ENCODE results near the gene DLGAP3. TPM values are rescaled to one million over a fixed set of nuclear protein-coding genes. Genes with fewer than 3 reads are reported as not detected.

Gene DLGAP3
- polyA plus RNA-seq, 1 experiment = not detected

DNA sequence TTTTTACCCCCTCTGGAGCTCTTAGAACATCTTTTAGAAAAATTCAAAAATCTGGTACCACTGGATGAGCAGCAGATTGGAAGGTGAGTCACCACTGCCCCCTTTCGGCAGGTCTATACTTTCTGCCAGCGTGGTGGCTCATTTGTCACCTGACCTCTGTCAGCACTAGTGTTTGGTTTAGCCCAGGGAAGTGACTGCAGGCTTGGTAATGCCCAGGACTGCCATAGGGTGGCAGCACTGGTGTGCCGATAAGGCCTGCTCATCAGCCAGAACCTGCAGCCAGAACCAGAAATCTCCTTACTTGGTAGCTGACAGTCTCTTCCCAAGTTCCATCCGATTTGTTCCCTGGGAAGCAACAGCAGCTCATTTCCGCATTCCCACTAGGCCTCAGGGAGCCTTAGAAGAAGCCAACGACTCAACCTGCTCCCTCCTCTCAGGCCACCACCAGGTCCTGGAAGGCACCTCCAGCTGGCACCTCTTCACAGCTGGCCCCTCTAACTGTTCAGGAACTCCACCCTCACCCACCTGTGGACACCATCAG, 76.7 kb downstream of the DLGAP3 start:
- peaks cover 11% of the 10 kb centered on the region for H3K36me3 ChIP-seq (ENCODE audit: control insufficient read depth, insufficient read depth, low read length)
- TF ChIP-seq, protein P1, sequence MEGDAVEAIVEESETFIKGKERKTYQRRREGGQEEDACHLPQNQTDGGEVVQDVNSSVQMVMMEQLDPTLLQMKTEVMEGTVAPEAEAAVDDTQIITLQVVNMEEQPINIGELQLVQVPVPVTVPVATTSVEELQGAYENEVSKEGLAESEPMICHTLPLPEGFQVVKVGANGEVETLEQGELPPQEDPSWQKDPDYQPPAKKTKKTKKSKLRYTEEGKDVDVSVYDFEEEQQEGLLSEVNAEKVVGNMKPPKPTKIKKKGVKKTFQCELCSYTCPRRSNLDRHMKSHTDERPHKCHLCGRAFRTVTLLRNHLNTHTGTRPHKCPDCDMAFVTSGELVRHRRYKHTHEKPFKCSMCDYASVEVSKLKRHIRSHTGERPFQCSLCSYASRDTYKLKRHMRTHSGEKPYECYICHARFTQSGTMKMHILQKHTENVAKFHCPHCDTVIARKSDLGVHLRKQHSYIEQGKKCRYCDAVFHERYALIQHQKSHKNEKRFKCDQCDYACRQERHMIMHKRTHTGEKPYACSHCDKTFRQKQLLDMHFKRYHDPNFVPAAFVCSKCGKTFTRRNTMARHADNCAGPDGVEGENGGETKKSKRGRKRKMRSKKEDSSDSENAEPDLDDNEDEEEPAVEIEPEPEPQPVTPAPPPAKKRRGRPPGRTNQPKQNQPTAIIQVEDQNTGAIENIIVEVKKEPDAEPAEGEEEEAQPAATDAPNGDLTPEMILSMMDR (IDR thresholded peaks at IDR 0.05; ENCODE audit: insufficient read depth, low read depth, low read length) = peak; percentile 93
- POLR2A ChIA-PET = no interaction called here

DNA sequence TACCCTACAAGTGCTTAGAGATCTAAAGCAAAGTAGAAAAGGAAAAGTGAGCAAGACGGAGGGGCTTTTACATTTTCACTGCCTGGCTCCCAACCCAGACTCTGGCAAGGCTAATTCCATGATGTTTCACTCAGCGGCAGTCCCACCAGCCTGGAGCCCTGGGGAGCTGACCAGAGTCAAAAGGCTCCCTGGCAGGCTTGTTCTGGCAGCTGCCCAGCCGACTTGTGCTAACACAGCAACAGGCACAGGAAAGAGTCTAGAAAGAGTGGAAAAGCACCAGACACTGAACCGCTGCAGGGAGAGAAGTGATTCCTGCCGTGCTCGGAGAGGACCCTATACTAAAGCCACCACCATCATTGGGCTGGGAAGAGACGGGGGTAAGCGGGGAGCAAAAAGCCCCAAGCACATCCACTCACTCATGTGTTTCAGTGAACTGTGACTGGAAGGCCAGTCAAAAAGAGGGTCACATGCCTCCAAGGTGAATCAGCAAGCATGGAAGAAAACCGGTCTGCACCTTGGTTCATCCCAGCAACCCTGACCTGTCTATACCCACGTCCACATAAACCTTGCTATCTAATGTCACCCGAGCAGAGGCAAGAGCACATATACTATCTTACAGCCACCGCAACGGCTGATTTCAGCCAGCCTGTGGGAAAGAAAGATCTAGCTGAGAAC, 77.9 kb downstream of the DLGAP3 start:
- DNase-seq (ENCODE audit: low read depth) = no peak
- Histone ChIP-seq H3K4me3 (ENCODE audit: low read depth, low read length) (no peak overlapping the region), H3K27me3 (ENCODE audit: control insufficient read depth, insufficient read depth, low read length) (no peaks in the 10 kb centered on the region), H3K36me3 (ENCODE audit: control insufficient read depth, insufficient read depth, low read length) (peaks cover 11% of the 10 kb centered on the region)
- TF ChIP-seq, protein P1 (IDR thresholded peaks at IDR 0.05; ENCODE audit: insufficient read depth, low read depth, low read length) = no peak
- ChIA-PET POLR2A (no interaction called here), CTCF (interaction anchor here (0.8 to 5.0 kb wide), 4 partner anchors 13 to 32 kb away, joined by 3 to 69 read pairs (median 8); no protein-coding TSS in a partner anchor)

More for the DNA sequence above, 76.7 kb downstream of the DLGAP3 start:
- Histone ChIP-seq H3K27me3 (ENCODE audit: control insufficient read depth, insufficient read depth, low read length) (no peaks in the 10 kb centered on the region), H3K4me3 (ENCODE audit: low read depth, low read length) (no peak overlapping the region)
- CTCF ChIA-PET = interaction anchor here (0.5 to 5.0 kb wide), 29 partner anchors 10 to 704 kb away, joined by 3 to 69 read pairs (median 4); partner anchors contain the start of genes DLGAP3, GJB3, KIAA0319L and NCDN
- peak; percentile 70 for DNase-seq (ENCODE audit: low read depth)

DNA sequence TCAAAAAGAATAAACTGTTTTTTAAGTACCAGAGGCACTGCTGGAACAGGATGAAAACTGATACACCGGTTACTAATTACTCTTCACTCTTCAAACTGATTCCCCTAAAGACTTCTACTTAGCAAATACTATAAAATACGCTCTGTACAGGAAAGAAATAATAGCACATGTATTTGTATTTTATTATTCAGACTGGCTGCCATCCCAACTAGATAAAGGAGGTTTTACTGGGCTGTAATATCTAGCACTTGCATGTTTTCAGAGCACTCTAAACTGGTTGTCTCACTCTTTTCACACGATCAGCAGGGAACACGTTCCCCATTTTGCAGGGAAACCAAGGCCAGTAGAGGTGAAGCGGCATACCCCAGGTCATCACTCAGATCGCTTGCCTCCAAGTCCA, 79.1 kb downstream of the DLGAP3 start:
- ChIA-PET POLR2A (no interaction called here), CTCF (interaction anchor here (1.3 kb wide), 1 partner anchor 15 kb away, joined by 3 read pairs; no protein-coding TSS in a partner anchor)
- no peak for DNase-seq (ENCODE audit: low read depth)
- TF ChIP-seq, protein P1 (IDR thresholded peaks at IDR 0.05; ENCODE audit: insufficient read depth, low read depth, low read length) = no peak
- H3K27me3 ChIP-seq (ENCODE audit: control insufficient read depth, insufficient read depth, low read length) = no peaks in the 10 kb centered on the region
- H3K4me3 ChIP-seq (ENCODE audit: low read depth, low read length) = no peak overlapping the region
- H3K36me3 ChIP-seq (ENCODE audit: control insufficient read depth, insufficient read depth, low read length) = peaks cover 11% of the 10 kb centered on the region

DNA sequence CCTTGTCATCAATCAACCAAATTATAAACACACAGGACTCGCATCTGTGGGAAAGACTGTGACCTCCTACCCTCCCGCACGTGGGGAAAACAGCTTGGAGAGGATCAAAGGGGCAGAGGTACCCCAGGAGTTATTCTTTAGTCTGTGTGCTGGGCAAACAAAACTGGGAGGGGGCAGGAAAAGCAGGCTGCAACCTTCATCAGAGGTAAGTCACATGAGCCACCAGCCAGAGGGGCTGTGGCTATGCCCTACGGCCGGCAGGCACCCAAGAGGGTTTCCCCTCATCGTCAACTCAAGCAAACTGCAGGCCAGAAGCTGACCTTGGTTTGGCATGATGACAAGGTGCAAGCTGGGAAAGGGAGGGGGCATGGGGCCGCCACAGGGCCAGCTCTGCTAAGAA, 82.4 kb downstream of the DLGAP3 start:
- ChIA-PET CTCF (interaction anchor here (0.8 to 1.9 kb wide), 3 partner anchors 9 to 60 kb away, joined by 3 to 7 read pairs (median 5); no protein-coding TSS in a partner anchor), POLR2A (interaction anchor here (0.6 kb wide), 1 partner anchor 13 kb away, joined by 3 read pairs; no protein-coding TSS in a partner anchor)
- Histone ChIP-seq H3K36me3 (ENCODE audit: control insufficient read depth, insufficient read depth, low read length) (peaks cover 5% of the 10 kb centered on the region), H3K4me3 (ENCODE audit: low read depth, low read length) (no peak overlapping the region), H3K27me3 (ENCODE audit: control insufficient read depth, insufficient read depth, low read length) (no peaks in the 10 kb centered on the region)
- TF ChIP-seq, protein P1 (IDR thresholded peaks at IDR 0.05; ENCODE audit: insufficient read depth, low read depth, low read length) = no peak
- DNase-seq (ENCODE audit: low read depth) = no peak

DNA sequence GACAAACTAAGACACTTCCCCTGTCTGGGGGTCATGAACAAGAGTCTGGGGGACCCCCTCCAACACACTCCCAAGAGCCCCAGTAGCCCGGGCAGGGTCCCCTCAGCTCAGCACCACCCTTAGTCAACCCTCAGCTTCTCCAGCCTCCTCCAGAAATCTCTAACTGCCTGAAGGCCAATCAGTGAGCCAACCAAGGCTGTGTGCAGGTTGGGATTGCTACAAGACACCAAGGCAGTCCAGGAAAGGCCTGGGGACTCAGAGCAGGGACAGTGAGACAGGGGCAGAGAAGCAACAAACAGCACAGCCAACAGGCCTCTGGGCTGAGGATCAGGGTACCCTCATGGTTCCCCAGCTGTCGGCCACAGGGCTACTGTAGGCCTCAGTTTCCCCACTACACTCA, 83.2 kb downstream of the DLGAP3 start:
- Histone ChIP-seq H3K27me3 (ENCODE audit: control insufficient read depth, insufficient read depth, low read length) (no peaks in the 10 kb centered on the region), H3K4me3 (ENCODE audit: low read depth, low read length) (no peak overlapping the region), H3K36me3 (ENCODE audit: control insufficient read depth, insufficient read depth, low read length) (peaks cover 5% of the 10 kb centered on the region)
- CTCF ChIA-PET = interaction anchor here (0.8 to 1.6 kb wide), 2 partner anchors 14 to 60 kb away, joined by 3 to 5 read pairs; partner anchors contain the start of gene SMIM12
- TF ChIP-seq, protein P1 (IDR thresholded peaks at IDR 0.05; ENCODE audit: insufficient read depth, low read depth, low read length) = no peak
- POLR2A ChIA-PET = interaction anchor here (0.6 kb wide), 1 partner anchor 14 kb away, joined by 3 read pairs; no protein-coding TSS in a partner anchor
- DNase-seq (ENCODE audit: low read depth) = no peak
